Measurements from ENCODE around the gene VAMP3.

- TF ChIP-seq CTCF (IDR thresholded peaks at IDR 0.05; ENCODE audit: low read depth, low read length) (no peak), EZH2phosphoT487 (IDR thresholded peaks at IDR 0.05; ENCODE audit: low read depth) (no peak)
These were observed 33.1 kb upstream of the VAMP3 start for GRCh38 chr1:7738044-7738443.

Data from OCI-LY3 (cell line).